ENCODE measurements around the gene KRTAP10-10. TPM values are rescaled to one million over a fixed set of nuclear protein-coding genes. Genes with fewer than 3 reads are reported as not detected.

The KRTAP10-10 gene
- polyA plus RNA-seq, 1 donor from 2014 or later: not detected

DNA sequence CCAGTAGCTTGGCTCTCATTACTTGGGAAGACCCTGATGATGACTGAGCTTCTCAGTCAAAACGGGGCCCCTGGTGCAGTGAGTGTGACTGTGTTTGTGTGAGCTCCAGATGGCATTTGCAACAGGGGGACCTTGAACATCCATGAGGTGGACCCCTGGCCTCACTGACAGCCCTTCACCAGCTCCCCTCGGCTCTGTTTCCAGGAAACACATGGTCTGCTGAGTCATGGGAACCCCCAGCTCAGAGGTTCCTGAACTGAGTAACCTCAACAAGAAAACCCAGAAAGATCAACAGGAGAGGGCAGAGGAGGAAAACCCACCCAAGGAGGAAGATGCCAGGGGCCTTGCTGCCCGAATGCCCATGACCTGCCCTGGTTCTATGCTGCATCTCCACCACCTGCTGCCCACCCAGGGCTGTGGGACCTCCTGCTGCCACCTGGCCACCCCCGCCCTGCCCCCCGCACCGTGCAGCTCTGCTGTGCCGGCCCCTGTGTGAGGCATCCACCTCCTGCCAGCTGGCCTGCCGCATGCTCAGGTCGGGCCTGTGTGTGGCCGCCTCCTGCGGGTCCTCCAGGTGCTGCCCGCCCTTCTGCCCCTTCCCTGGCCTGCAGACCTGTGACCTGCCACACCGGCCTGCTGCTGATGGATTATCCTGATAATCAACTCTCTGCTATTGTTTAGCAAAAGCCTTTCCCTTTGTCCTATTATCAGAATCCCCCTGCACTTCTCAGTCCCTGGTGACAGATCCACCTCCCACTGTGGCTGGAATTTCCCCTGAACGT is 49.0 kb downstream of the KRTAP10-10 start:
- H3K27ac Mint-ChIP-seq: no peak overlapping the region
- peaks cover 32% of the 10 kb centered on the region for H3K27me3 Mint-ChIP-seq
- H3K4me1 Mint-ChIP-seq: peaks cover 0 to 2% (median 0%) of the 10 kb centered on the region in 3 donors
- no peak overlapping the region for H3K4me3 Mint-ChIP-seq
- H3K36me3 Mint-ChIP-seq: no peaks in the 10 kb centered on the region
- H3K9me3 Mint-ChIP-seq: no peaks in the 10 kb centered on the region

DNA sequence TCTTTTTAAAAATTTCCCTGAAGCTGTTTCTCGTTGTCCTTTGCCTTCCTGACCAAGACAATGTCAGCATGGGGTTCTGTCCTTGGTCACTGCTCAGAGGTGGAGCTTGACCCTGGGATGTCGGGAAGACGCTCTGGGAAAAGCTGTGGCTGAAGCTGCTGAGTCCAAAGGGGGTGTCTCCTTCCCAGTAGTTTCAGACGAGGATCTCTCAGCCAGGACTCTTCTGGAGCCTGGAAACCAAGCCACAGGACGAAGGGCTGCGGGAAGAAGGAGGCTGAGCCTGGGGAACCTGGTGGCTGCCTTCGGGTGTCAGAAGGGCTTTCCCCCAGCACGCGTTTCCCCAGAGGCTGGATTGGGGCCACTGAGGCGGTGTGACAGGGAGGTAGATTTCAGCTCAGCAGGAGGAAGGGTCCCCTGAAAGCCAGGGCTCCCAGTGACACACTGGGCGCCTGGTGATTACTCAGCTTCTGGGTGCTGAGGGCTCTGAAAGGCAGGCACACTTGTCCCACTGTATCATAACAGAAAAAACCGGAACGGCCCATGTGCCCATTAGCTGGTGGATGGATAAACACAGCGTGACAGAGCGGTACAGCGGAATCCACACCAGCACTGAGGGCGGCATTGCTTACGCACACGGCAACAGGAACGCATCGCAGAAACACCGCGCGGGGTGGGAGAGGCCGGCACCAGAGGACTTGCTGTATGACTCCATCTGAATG is 49.8 kb downstream of the KRTAP10-10 start:
- Mint-ChIP-seq H3K4me3 (no peak overlapping the region), H3K27ac (no peak overlapping the region), H3K9me3 (peaks cover 0 to 3% (median 0%) of the 10 kb centered on the region in 3 donors), H3K36me3 (peaks cover 3% of the 10 kb centered on the region), H3K27me3 (peaks cover 30% of the 10 kb centered on the region), H3K4me1 (peaks cover 0 to 2% (median 0%) of the 10 kb centered on the region in 3 donors)

DNA sequence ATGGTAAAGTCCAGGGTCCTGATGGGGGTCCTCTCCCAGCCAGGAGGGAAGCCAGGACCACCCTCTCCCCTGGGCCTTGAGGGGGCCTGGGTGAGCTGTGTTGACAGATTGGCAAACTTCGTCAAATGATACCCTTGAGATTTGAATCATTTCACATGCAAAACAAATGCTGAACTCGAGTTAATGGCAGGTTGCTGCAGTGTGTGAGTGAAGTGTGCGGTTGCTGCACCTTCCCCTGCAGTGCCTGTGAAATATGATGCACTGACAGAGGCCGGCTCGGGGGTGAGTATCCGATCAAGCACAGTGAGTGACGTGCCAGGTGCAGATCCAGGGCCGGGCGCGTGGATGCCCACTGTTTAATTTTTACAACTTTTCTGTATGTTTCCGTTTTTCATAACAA is 50.5 kb downstream of the KRTAP10-10 start:
- Mint-ChIP-seq H3K36me3 (peaks cover 3% of the 10 kb centered on the region), H3K27me3 (peaks cover 28% of the 10 kb centered on the region), H3K9me3 (peaks cover 0 to 8% (median 0%) of the 10 kb centered on the region in 3 donors), H3K27ac (no peak overlapping the region), H3K4me1 (peaks cover 0 to 2% (median 0%) of the 10 kb centered on the region in 3 donors), H3K4me3 (no peak overlapping the region)

Other genes with a start within 250 kb of the KRTAP10-10 start
- 0.14 TPM for gene LRRC3, start 181.8 kb upstream of the KRTAP10-10 start, polyA plus RNA-seq
- gene KRTAP10-1, start 97.2 kb upstream of the KRTAP10-10 start, polyA plus RNA-seq: not detected
- not detected for gene KRTAP10-2, start 85.9 kb upstream of the KRTAP10-10 start, polyA plus RNA-seq
- gene KRTAP10-3, start 78.6 kb upstream of the KRTAP10-10 start, polyA plus RNA-seq: not detected
- gene KRTAP10-4, start 63.6 kb upstream of the KRTAP10-10 start, polyA plus RNA-seq: not detected
- not detected for gene KRTAP10-5, start 56.8 kb upstream of the KRTAP10-10 start, polyA plus RNA-seq
- not detected for gene KRTAP10-6, start 44.9 kb upstream of the KRTAP10-10 start, polyA plus RNA-seq
- not detected for gene KRTAP10-7, start 36.8 kb upstream of the KRTAP10-10 start, polyA plus RNA-seq
- gene KRTAP10-8, start 25.3 kb upstream of the KRTAP10-10 start, polyA plus RNA-seq: not detected
- gene KRTAP10-9, start 10.3 kb upstream of the KRTAP10-10 start, polyA plus RNA-seq: not detected
- gene KRTAP10-11, start 9.1 kb downstream of the KRTAP10-10 start, polyA plus RNA-seq: not detected
- gene KRTAP12-4, start 17.3 kb downstream of the KRTAP10-10 start, polyA plus RNA-seq: not detected
- gene KRTAP12-3, start 20.6 kb downstream of the KRTAP10-10 start, polyA plus RNA-seq: not detected
- gene KRTAP12-2, start 29.6 kb downstream of the KRTAP10-10 start, polyA plus RNA-seq: not detected
- not detected for gene KRTAP12-1, start 44.8 kb downstream of the KRTAP10-10 start, polyA plus RNA-seq
- not detected for gene KRTAP10-12, start 59.8 kb downstream of the KRTAP10-10 start, polyA plus RNA-seq
- not detected for gene TSPEAR, start 74.2 kb downstream of the KRTAP10-10 start, polyA plus RNA-seq
- 55.7 TPM for gene UBE2G2, start 164.5 kb downstream of the KRTAP10-10 start, polyA plus RNA-seq
- 92.3 TPM for gene SUMO3, start 180.7 kb downstream of the KRTAP10-10 start, polyA plus RNA-seq
- gene PTTG1IP, start 236.3 kb downstream of the KRTAP10-10 start, polyA plus RNA-seq: 44.7 TPM

All from IgD-negative memory B cell (primary cell).